Fibroblast of lung (primary cell): ENCODE results near the gene ARVCF.

Experiments
- CTCF ChIP-seq, 2 donors: IDR thresholded peaks in 1 of 2; conservative IDR thresholded peaks in 1 of 2; 1 replicate in 1 of 2; 2 replicates in 1 of 2; pipeline ENCODE4 v1.5.1; 2011 to 2012; ENCODE audit warnings: low read length in 2 of 2, control low read depth in 1 of 2, inconsistent platforms in 1 of 2, low read depth in 1 of 2, mild to moderate bottlenecking in 1 of 2
- EZH2 ChIP-seq: IDR thresholded peaks from 2 replicates; pipeline ENCODE4 v1.5.1; 2012; ENCODE audit warnings: low read length, control low read depth, mild to moderate bottlenecking; ENCODE audit errors: missing control alignments

GRCh38 chr22:19937616-19938473 lies 78.8 kb downstream of the ARVCF start:
- TF ChIP-seq CTCF (conservative IDR thresholded peaks at IDR 0.05 in 1 of 2, IDR thresholded peaks at IDR 0.05 in 1 of 2; ENCODE audit: low read depth in 1 of 2, low read length in 2 of 2) (no peak), EZH2 (no peak)
